HK-2 (cell line): Measurements from ENCODE around the gene FAM83C.

Experiments
- DNase-seq: peaks from one replicate; pipeline ENCODE4 v3.0.0-alpha.2; 2018; ENCODE audit not compliant: unreplicated experiment

FAM83C gene

DNA sequence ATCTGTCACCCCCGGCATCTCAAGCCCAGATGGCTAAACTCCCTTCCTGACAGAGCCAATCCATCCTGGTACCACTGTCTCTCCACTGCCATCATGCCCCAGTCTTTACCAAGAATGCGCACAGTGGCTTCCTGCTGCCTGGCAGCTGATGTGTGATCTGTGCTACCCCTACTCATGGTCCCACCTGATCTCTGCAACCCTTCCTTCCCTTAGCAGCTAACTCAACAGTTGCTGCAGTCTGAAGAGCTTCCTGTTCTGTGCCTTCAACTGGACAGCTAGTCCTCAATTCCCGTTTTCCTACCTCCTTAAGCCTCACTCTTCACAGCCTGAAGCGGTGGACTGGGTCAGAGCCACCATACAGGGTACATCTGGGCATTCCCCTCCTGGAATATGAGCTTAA, 7.6 kb upstream of the FAM83C start:
- no peak for DNase-seq

DNA sequence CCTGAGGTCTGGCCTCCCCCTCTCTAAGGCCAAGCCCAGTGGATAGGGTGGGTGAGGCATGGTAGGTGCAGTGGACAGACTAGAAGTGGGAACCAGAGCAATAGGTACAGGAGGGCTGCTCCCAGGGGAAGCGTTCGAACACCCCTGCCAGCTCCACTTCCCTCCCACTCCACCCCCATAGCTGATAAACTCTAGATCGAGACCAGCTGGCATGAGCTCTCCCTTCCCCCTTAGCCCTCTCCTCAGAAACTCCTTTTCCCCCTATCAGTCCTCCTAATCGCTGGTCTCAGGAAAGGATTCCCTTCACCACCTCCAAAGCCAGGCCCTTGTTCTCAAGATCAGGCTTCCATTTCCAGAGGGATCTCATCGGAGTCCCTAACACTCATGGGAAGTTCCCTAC, 6.0 kb upstream of the FAM83C start:
- DNase-seq = no peak

DNA sequence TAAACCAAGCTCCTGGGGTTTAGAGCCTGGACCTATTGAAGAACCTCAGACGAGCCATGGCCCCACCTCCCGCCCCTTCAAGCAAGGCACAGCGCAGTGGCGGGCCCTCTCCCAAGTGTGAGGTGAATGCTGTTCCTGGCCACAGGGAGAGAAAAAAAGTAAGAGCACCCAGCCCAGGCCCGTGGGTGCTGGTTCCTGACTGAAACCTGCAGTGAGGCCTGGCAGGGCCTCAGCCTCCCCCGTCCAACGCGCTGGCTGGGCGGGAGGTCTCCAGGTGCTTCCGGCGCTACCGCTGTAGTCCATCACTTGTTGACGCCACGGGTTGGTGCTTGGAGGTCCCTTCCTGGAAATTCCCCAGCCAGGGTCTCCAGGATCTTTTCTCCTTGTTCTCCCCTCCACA, 5.5 kb upstream of the FAM83C start:
- no peak for DNase-seq

DNA sequence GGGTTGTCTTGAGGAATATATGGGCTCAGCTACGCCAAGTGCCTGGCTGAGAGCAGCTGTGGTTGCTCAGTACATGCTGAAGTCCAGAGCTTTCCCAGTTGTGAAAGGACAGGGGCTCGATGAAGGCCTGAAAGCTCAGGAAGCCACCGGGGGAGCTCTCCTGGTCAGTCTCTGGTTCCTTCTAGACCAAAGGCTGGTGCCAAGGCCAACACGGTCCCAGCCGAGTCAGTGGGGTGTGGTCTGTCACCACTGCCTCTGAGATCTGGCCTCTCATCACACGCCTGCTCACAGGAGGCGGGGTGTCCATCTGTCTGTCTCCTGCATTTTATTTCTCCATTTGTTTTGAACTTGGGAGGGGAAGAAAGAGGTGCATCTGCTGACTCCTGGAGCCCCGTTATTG, 4.9 kb upstream of the FAM83C start:
- DNase-seq = no peak

DNA sequence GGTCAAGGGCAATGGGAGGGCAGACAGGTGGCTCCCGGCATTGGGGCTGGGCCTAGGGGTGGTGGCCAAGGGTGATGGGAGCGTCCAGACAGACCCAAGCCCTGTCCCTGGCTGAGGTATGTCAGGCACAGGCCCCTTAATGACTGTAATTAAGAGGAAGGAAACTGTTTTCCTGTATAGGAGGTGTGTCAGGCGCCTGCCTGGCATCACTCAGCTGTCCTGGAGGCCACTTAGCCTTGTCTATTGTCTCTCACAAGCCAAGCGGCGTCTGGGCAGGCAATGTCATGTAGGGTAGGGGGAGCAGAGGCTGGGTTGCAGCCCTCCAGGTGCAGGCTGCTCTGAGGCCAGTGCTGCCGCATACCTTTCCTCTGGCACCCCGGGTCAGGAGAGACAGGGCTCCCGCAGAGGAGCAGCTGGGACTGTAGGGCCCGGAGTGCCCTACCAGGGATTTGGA, 3.9 kb upstream of the FAM83C start:
- no peak for DNase-seq

DNA sequence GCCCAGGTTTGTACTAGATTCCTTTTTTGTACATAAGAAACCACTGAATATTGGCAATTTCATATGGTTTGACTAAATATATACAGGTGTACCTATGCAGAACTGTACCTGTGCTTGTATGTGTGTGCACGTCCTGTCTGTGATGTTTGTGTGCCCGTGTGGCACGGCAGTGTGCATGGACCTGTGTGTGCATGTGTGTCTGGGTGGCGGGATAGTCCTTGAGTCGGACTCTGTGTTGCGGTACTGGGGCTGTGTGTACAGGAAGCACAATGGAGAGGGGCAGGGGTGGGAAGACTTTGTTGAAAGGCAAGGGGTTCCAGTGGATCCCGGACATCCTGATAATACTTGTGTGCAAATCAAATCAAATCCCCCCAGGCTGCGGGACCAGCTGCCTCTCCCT, 3.4 kb upstream of the FAM83C start:
- DNase-seq = no peak

DNA sequence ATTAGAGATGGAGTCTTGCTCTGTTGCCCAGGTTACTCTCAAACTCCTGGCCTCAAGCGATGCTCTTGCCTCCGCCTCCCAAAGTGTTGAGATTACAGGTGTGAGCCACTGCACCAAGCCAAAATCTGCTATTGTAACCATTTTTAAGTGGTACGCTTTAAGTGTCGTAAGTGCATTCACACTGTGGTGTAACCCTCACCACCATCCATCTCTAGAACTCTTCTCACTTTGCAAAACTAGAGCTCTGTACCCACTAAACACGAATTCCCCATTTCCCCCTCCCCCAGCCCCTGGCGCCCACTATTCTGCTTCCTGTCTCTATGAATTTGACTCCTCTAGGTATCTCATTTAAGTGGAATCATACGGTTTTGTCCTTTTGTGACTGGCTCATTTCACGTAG, 2.8 kb upstream of the FAM83C start:
- no peak for DNase-seq

DNA sequence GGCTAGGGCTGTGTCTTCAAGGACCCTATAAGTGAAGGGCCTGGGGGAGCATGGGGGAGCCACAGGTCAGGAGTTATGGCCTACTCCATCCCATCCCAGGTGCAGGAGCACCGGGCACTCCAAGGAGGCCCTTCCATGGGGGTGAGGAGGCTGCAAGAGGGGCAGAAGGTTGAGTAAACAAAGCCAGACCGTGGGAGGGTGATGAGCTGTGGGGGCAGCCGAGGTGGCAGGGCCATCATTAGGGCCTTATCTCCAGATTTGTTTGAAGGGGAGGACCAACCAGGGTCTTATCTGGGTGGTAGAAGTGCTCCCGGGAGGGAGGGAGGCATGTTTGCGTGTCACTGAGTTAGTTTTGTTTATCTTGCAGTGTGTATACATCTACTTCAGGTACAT, 2.1 kb upstream of the FAM83C start:
- no peak for DNase-seq

DNA sequence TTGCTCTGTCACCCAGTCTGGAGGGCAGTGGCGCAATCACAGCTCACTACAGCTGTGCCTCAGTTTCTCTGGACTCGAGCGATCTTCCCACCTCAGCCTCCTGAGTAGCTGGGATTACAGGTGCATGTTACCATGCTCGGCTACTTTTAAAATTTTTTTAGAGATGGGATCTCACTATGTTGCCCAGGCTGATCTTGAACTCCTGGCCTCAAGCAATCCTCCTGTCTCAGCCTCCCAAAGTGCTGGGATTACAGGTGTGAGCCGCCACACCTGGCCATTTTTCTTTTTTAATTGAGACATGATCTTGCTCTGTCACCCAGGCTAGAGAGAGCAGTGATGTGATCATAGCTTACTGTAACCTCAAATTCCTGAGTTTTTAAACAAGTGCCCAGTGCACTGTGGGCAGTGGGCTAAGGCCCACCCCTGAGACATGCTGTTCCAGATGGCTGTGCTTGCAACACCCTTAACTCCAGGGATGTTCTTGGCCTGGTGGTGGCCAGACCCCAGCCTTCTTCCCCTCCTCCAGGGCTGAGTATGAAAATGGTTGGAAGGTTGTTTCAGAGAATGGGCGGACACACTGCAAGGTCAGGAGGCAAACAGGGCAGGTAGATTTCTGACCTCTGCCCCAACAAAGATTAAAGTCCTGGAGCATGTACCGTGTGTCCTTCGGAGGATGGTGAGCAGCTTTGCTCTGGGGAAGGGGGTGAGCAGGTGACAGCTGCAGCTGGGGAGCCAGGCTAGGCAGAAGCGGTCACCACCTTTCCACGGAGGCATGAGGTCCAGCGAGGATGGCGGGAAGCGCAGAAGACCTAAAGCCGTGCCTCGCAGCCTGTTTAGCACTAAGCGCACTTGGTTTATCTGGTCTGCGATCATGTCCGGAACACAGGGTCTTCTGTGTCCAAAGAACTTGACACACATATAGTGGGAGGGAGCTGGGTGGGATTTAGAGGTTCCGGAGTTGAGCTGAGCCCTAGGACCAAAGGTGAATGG, 1.4 kb upstream of the FAM83C start:
- DNase-seq = no peak

DNA sequence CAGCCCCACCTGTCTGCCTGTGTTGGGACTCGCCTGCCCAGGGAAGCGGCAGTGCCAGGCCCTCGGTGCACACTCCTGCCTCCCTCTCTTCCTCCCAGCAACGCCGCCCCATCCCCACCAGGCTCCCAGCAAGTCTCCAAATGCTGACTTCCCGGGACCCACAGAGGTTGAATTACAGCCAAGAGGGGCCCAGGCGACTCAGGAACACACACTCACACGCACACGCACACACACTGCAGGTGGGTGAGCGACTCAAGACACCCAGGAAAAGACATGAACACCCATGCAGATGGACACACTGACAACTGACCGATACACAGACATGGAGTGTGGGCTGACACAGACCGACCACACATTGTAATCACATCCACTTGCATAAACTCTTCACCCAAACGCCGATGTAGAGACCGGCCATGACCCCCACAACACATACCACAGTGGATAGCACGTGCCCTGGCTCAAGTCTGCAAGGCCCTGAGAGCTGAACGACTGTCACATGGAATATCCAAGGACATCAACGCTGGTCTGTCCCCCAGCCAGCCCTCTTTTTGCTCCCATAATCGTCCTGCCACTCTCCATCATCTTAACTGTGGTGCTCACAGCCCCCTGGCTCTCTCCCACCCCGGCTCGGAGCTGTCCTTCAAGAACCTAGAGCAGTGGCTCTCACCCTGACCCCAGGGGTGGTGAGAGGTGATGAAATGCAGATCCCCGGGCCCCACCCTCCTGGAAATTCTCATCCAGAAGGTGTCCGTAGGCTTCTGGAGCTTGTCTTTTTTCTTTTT, 470 bp upstream of the FAM83C start:
- DNase-seq = no peak

DNA sequence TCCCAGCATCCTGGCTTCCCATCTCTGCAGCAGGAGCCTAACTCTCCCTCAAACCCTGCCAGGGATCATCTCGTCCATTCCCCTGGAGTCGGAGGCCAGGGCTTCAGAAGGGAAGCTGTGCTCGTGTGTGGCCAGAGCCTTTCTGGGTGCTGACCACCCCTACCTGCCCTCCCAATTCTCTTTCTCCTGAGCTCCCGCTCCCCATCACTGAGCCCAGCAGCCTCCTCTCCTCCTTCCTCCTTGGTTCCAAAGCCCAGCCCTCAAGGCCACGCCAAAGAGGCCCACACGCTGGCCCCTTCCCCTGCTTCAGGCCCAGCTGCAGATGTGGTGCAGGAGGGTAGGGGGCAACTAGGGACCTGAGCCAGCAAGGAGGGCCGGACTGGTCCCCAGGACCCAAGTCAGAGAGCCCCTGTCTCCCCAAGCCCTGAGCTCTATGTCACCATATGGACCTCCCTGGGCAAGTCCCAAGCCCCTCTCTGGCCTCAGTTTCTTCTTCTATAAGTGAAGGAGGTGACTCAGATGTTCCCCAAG, 1.3 kb downstream of the FAM83C start:
- DNase-seq = no peak

DNA sequence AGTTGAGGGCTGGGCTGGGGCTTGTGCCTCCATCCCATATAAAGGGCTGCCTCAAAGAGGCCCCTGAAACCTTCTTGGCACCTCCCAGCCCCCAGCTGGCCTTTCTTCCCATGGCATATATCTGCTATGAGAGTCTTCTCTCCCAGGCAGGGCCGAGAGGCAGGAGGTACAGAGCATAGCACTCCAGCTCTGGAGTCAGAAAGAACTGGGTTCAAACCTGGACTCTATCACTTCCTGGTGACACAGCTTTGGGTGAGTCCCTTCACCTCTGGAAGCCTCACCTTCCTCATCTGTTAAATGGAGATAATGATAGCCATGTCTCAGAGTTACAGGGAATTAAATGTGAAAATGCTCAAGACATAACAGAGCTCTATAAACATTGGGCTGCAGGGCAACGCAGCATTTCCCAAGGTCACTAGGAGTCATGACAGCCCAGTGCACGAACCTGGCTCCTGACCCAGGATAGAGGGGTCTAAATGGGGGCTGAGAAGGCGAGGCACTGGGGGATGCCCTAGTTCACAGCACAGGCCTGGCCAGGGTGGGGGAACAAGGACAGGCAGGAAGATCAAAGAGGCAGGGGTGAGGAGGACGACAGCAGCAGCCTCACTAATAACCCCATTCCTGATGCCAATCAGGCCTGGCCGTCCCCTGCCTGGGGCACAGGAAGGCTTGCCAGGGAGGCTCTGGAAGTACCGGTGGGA, 1.9 kb downstream of the FAM83C start:
- DNase-seq = no peak

DNA sequence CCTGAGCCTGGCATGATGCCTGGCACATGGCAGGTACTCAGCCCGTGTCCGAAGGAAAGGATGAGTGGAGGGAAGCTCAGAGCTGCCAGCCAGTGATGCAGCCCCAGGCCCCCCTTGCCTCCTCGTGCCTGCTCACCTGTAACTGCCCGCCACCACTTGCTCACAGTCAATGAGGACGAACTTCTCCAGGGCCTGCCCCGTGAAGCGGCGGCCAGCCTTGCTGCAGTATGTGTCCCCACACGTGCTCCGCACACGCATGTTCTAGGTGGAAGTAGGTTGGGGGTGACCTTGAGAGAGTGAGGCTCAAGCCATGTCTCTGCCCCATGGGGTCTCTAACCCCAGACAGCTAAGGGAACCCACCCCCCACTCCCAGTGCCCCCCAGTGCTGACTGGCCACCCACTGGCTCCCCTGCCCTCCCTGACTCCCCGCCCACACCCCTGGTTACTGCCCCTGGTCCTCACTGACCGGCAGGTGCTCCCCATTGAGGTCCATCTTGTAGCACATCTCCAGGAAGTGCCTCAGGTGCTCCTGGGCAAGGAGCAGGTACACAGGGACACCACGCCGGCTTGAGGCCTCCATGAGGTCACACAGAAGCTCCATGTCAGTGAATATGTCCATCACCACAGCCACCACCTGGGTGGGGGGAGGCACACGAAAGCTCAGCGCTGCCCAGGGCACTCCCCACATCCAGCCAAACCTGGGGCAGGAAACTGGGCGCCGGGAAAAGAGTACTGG, 3.7 kb downstream of the FAM83C start:
- DNase-seq = no peak

DNA sequence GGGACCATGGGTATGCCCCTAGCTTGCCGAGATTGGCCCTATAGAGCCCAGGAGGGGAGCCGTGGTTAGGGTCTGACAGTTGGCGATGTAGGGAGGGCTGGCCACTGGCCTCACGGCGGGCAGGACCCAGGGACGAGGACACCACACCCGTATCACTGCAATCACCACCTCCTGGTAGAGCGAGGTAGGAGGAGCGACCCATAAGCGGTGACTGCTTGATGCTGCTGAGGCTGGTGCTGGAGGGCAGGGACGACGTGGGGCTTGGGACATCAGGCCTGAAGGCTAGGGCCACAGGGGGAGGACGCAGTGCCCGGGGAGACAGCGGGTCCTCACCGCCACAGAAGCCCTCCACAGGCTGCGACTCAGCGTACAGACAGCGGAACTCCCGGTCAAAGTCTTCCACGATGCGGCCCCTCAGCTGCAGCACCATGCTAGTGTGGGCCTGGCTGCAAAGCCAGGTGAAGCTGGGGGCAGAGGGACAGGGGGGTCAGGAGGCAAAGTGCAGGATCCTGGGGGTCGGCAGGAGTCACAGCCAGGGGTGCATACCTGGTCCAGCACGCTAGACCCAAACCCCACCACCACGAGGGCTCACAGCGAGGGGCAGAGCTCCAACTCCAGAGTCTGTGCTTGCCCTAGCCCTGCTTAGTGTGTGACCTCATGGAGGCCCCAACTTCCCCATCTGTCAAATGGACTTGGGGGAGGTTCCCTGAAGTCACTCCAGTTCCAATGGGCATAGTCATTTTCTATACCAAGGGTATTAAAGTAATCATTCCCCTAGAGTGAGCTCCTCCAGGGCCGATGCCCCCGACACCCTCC, 4.5 kb downstream of the FAM83C start:
- DNase-seq = no peak

DNA sequence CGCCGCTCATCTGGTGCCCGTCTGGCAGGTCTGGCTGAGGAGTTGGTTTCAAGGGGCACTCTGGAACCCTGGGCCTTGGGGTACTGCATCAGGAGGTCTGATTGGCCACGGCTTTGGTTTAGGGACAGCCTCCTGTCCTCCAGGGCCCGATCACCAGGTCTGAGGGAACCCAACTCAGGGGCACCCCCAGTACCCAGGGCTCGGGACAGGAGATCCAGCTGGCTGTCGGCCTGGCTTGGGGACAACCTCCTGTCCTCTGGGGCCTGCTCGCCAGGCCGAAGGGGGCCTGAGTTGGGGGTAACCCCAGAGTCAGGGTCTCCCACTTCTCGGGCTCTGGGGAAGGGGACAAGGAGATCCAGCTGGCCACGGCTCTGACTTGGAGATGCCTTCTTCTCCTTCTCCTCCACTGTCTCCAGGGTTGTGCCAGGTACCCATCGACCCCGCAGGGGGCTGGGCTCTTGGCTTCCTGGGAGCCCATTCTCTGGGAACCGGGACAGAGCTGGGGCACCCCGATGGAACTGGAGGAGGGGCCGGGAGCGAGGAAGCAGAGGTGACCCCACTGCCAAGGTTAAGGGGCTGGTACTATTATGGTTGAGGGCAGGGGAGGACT, 5.2 kb downstream of the FAM83C start:
- no peak for DNase-seq

DNA sequence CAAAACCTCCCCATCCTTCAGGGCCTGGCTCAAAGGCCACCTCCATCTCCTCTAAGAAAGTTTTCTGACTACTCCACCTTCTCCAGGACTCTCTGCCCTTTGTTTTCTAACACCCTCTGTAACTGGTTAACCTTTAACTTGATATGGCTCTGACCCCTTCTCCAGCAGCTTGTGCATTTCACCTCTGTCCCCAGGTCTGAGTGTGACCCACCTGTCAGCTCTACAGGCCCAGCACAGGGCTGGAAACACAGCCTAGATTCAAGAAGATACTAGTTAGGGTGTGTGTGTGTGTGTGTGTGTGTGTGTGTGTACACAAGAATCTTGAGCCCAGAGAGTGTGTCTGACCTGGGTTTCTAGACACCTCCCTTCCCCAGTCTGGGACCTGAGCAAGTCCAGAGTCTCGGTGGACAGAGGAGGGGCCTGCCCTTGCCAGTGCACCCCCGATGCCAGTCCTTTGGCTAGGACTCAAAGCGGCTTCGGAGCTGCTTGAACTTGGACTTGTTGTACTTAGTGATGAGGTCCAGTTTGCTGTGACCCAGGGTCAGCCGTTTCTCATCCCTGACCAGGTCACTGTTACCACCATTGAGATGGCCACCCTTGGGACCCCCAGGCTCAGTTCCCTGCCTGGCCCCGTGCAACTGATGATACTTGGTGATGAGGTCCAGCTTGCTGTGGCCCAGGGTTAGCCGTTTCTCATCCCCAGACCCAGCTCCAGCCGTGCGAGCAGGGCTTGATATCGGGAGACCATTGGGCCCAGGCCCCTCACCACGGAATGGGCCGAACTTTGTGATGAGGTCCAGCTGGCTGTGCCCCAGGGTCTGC, 5.9 kb downstream of the FAM83C start:
- no peak for DNase-seq

DNA sequence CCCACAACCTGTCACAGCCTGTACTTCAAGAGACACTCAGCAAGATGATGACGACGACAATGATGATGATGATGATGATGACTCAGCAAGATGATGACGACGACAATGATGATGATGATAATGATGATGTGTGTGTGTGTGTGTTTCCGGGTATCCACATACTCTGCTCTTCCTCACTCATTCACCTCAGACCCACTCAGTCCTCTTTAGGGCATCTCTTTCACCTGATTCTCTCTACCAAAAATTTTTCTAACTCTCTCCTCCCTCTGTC, 6.5 kb downstream of the FAM83C start:
- DNase-seq = no peak

DNA sequence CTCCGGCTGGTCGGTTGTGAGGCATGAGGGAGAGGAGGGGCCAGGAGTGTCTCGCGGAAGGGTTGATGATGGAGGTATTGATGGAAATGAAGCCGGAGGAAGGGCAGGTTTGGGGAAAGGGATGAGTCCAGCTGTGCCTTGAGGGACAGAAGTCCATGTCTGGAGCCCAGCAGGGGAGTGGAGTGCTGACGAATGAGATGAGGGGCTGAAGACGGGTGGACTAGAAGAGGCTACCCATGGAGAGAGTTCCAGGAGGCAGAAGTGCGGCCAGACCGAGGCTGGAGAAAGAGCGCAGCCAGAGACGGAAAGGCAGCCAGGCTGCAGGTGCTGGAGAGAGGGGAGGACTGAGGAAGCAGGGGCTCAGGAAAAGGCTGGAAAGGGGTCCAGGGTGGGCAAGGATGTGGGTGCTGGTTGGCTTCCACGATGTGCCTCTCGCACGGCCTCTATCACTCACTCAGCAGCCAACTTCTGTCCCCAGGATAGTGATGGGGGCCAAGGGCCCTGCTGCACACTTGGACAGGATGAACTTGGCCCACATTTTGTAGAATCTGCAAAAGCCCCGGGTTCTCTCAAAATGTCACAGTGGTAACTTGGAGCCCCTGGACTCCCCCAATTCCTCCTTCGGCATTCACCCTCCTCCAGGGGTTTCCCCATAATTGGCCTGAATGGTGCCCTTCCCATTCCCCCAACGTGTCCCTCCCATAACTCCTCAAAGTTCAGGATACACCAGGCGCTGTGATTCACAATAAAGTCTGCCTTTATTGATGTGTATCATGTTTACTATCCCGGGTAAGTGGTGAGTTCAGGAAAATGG, 7.0 kb downstream of the FAM83C start:
- DNase-seq = no peak
